Measurements from ENCODE around the gene DNPEP. TPM values are rescaled to one million over a fixed set of nuclear protein-coding genes. Genes with fewer than 3 reads are reported as not detected.

The DNPEP gene
- total RNA-seq, 1 donor from 2014 or later, result 148 TPM

DNA sequence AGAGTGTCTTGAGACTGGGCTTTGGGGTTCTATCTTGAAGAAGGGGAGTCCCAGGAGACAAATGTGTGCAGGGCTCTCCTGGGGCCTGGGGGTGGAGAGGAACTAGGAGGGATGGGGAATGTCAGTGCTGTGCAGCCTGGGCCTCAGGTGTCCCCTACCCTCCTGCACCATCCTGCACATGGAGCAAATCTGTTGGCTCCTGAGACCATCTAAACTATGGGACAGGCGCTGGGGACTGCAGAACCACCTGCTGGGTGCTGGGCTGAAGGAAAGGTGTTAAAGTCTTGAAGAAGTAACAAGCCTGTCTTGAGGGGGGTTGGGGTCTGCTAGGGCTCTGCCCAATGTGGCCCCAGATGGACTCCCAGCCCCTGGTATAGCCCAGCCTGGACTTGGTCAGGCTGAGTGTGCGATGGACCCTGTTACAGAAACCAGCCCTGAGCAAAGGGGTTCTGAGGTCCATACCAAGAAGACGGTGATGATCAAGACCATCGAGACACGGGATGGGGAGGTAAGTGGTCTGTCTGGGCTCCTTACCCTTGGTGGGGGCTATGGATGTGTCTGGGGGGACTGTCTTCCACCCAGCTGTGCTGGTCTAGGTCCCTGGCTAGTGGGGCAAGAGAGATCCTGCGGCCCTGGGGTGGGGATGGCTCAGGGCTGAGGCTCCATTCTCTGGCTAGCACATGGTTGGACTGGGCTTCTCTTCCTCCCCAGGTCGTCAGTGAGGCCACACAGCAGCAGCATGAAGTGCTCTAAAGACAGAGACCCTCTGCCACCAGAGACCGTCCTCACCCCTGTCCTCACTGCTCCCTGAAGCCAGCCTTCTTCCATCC lies 37.7 kb upstream of the DNPEP start:
- no peak for DNase-seq
- Mint-ChIP-seq H3K36me3 (ENCODE audit: low read depth) (no peaks in the 10 kb centered on the region), H3K9me3 (no peaks in the 10 kb centered on the region), H3K4me1 (no peaks in the 10 kb centered on the region), H3K27me3 (peaks cover 9% of the 10 kb centered on the region), H3K4me3 (no peak overlapping the region), H3K27ac (no peak overlapping the region)
- intact Hi-C loops (cut with micrococcal nuclease), result no loop called here

DNA sequence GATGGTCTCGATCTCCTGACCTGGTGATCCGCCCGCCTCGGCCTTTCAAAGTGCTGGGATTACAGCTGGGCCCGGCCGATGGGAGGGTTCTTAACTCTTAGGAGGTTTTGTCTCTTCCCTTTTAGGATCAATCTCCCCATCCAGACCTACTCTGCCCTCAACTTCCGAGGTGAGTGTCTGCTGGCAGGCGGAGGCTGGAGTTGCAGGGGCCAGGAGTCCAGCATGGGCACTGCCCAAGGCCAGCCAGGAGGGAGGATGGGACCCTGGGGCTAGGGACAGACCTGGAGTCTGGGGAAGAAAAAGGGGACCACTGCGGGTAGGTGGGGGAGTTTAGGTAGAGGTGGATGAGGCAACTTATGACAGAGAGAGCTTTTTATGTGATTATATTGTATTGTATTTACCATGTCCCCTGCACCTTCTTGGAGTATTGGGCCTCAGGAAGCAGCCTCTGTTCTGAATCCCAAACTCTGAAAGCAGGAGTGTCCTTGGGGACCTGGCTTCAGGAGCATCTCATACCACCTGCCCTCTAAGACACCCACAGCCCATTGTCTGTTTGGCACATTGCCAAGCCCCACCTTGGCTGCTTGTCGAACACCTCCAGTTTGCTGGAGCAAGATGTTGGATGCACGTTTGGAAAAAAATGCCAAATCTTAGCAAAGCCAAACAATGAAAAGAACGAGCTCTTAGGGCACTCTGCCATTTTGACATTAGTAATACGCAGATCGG lies 36.1 kb upstream of the DNPEP start:
- Mint-ChIP-seq H3K36me3 (ENCODE audit: low read depth) (no peaks in the 10 kb centered on the region), H3K9me3 (no peaks in the 10 kb centered on the region), H3K27ac (no peak overlapping the region), H3K27me3 (peaks cover 18% of the 10 kb centered on the region), H3K4me3 (no peak overlapping the region), H3K4me1 (no peaks in the 10 kb centered on the region)
- no peak for DNase-seq
- intact Hi-C loops (cut with micrococcal nuclease), result no loop called here

DNA sequence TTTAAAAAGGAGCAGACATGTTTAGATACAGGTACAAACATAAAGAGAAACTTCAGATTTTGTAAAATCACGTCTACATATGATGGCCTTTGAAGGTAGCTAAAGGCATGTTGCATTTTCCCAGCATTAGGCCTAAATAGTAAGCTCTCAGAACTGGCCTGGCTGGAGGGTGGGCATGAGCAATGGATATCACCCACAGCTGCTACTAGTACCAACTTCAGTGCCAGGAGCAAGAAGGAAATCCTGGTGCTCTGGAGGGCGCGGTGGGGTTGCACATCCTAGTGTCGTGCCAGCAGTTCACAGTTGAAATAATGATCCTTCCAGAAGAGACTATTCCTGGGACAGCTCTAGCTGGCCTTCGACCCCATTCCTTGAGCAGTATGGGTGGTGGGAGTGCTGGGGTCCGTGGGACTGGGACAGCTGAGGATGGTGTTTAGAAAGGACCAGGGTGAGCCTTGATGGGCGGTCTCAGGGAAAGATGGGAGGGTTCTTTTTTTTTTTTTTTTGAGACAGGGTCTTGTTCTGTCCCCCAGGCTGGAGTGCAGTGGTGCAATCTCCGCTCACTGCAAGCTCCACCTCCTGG lies 35.3 kb upstream of the DNPEP start:
- H3K9me3 Mint-ChIP-seq, result no peaks in the 10 kb centered on the region
- peaks cover 20% of the 10 kb centered on the region for H3K27me3 Mint-ChIP-seq
- no peak overlapping the region for H3K4me3 Mint-ChIP-seq
- intact Hi-C loops (cut with micrococcal nuclease), result no loop called here
- no peak overlapping the region for H3K27ac Mint-ChIP-seq
- DNase-seq, result no peak
- no peaks in the 10 kb centered on the region for H3K36me3 Mint-ChIP-seq (ENCODE audit: low read depth)
- no peaks in the 10 kb centered on the region for H3K4me1 Mint-ChIP-seq

DNA sequence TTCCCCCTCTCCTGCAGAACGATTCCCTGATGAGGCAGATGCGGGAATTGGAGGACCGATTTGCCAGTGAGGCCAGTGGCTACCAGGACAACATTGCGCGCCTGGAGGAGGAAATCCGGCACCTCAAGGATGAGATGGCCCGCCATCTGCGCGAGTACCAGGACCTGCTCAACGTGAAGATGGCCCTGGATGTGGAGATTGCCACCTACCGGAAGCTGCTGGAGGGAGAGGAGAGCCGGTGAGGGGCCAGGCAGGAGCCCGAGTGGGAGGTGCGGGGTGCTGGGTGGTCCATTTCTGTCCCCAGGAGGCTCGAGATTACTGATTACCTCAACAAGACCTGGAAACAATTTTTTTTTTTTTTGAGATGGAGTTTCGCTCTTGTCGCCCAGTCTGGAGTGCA lies 33.6 kb upstream of the DNPEP start:
- intact Hi-C loops (cut with micrococcal nuclease), result no loop called here
- no peak for DNase-seq
- Mint-ChIP-seq H3K27ac (no peak overlapping the region), H3K4me1 (no peaks in the 10 kb centered on the region), H3K36me3 (ENCODE audit: low read depth) (no peaks in the 10 kb centered on the region), H3K9me3 (no peaks in the 10 kb centered on the region), H3K27me3 (peaks cover 23% of the 10 kb centered on the region), H3K4me3 (no peak overlapping the region)

DNA sequence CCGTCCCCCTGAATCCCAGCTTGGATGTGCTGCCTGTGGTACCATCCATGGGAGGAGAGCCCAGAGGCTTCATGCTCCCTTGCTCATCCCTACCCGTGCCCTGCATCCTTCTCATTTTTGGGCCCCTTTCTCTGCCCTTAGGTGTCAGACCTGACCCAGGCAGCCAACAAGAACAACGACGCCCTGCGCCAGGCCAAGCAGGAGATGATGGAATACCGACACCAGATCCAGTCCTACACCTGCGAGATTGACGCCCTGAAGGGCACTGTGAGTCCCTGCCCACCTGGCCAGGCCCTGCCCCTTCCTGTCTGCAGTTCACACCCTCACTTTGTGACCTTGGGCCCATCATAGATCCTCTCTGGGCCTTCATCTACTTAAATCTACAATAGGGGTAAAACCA lies 33.0 kb upstream of the DNPEP start:
- H3K4me1 Mint-ChIP-seq, result no peaks in the 10 kb centered on the region
- intact Hi-C loops (cut with micrococcal nuclease), result no loop called here

DNA sequence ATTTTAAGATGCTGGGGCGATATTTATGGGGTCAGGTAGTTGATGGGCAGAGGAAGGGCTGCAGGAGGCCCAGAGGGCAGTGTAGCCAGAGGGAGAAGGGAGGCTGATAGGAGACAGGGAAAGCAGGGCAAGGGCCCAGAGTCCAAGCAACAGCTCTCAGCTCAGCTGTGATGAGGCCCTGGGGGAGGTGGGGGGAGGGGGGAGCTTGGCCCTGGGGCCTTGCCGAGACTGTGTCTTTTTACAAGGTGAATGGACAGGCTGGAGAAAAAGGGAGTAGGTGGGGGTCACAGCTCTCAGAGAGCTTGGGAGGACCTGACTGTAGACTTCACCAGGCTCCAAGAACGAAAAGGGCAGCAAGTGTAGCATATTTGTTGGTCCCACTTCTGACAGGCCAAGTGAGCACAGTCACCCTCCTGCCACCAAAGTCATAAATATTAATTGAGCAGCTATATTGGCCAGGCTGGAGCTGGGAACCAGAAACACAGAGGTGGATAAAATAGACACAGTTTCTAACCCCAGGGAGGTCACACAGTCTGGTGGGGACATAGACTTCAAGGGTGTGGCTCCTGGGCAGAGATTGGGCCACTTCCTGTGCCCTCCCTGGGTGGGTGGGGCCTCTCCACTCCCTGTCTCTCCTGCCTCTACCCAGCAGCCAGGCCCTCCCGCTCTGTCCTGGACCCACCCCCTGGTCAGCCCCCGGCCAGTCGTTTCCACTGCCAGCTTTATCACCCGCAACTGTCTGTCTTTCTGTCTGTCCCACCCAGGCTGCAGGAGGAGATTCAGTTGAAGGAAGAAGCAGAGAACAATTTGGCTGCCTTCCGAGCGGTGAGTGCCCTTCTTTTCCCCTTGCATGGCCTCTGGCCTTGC lies 31.9 kb upstream of the DNPEP start:
- H3K27ac Mint-ChIP-seq, result no peak overlapping the region
- no peaks in the 10 kb centered on the region for H3K4me1 Mint-ChIP-seq
- DNase-seq, result no peak
- intact Hi-C loops (cut with micrococcal nuclease), result no loop called here
- H3K27me3 Mint-ChIP-seq, result peaks cover 36% of the 10 kb centered on the region
- H3K4me3 Mint-ChIP-seq, result no peak overlapping the region
- H3K9me3 Mint-ChIP-seq, result no peaks in the 10 kb centered on the region
- no peaks in the 10 kb centered on the region for H3K36me3 Mint-ChIP-seq (ENCODE audit: low read depth)

More for the DNA sequence above, 33.0 kb upstream of the DNPEP start:
- Mint-ChIP-seq H3K36me3 (ENCODE audit: low read depth) (no peaks in the 10 kb centered on the region), H3K4me3 (no peak overlapping the region), H3K27me3 (peaks cover 27% of the 10 kb centered on the region), H3K27ac (no peak overlapping the region), H3K9me3 (no peaks in the 10 kb centered on the region)
- DNase-seq, result no peak

DNA sequence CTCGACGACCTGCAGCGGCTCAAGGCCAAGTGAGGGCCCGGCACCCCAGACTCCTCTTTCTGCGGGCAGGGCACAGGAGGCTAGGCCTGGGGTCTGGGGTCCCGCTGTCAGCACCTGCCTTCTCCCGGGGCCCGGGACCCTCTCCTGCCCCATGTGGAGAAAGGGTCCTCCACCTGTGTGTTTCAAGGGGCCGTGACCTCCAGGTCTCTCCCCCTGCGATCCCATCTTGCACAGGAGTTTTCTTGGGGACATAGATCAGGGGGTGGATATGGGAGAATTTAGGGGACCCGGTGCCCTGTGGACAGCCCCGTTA lies 31.3 kb upstream of the DNPEP start:
- H3K36me3 Mint-ChIP-seq (ENCODE audit: low read depth), result no peaks in the 10 kb centered on the region
- H3K9me3 Mint-ChIP-seq, result no peaks in the 10 kb centered on the region
- peaks cover 37% of the 10 kb centered on the region for H3K27me3 Mint-ChIP-seq
- no peak overlapping the region for H3K4me3 Mint-ChIP-seq
- intact Hi-C loops (cut with micrococcal nuclease), result no loop called here
- H3K27ac Mint-ChIP-seq, result no peak overlapping the region
- no peaks in the 10 kb centered on the region for H3K4me1 Mint-ChIP-seq
- DNase-seq, result no peak

DNA sequence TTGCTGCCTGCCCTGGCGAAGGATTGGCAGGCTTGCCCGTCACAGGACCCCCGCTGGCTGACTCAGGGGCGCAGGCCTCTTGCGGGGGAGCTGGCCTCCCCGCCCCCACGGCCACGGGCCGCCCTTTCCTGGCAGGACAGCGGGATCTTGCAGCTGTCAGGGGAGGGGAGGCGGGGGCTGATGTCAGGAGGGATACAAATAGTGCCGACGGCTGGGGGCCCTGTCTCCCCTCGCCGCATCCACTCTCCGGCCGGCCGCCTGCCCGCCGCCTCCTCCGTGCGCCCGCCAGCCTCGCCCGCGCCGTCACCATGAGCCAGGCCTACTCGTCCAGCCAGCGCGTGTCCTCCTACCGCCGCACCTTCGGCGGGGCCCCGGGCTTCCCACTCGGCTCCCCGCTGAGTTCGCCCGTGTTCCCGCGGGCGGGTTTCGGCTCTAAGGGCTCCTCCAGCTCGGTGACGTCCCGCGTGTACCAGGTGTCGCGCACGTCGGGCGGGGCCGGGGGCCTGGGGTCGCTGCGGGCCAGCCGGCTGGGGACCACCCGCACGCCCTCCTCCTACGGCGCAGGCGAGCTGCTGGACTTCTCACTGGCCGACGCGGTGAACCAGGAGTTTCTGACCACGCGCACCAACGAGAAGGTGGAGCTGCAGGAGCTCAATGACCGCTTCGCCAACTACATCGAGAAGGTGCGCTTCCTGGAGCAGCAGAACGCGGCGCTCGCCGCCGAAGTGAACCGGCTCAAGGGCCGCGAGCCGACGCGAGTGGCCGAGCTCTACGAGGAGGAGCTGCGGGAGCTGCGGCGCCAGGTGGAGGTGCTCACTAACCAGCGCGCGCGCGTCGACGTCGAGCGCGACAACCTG lies 30.7 kb upstream of the DNPEP start, which contains the start of gene DES:
DES (plus strand) TSS at position 223 of the 857 bp plus-strand sequence; CDS start at position 309, 86 bp downstream.
- Mint-ChIP-seq H3K4me3 (no peak within 1 kb of the TSS), H3K27me3 (peaks cover 42% of the 10 kb centered on the region), H3K27ac (no peak within 1 kb of the TSS), H3K4me1 (no peaks in the 10 kb centered on the region), H3K36me3 (ENCODE audit: low read depth) (no peaks in the 10 kb centered on the region), H3K9me3 (no peaks in the 10 kb centered on the region)
- intact Hi-C loops (cut with micrococcal nuclease), result no loop called here
- no peak for DNase-seq

DNA sequence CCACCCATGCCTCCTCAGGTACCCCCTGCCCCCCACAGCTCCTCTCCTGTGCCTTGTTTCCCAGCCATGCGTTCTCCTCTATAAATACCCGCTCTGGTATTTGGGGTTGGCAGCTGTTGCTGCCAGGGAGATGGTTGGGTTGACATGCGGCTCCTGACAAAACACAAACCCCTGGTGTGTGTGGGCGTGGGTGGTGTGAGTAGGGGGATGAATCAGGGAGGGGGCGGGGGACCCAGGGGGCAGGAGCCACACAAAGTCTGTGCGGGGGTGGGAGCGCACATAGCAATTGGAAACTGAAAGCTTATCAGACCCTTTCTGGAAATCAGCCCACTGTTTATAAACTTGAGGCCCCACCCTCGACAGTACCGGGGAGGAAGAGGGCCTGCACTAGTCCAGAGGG lies 29.7 kb upstream of the DNPEP start:
- Mint-ChIP-seq H3K4me1 (no peaks in the 10 kb centered on the region), H3K27ac (no peak overlapping the region), H3K4me3 (no peak overlapping the region), H3K9me3 (no peaks in the 10 kb centered on the region), H3K27me3 (peaks cover 44% of the 10 kb centered on the region), H3K36me3 (ENCODE audit: low read depth) (no peaks in the 10 kb centered on the region)
- DNase-seq, result no peak
- intact Hi-C loops (cut with micrococcal nuclease), result no loop called here

DNA sequence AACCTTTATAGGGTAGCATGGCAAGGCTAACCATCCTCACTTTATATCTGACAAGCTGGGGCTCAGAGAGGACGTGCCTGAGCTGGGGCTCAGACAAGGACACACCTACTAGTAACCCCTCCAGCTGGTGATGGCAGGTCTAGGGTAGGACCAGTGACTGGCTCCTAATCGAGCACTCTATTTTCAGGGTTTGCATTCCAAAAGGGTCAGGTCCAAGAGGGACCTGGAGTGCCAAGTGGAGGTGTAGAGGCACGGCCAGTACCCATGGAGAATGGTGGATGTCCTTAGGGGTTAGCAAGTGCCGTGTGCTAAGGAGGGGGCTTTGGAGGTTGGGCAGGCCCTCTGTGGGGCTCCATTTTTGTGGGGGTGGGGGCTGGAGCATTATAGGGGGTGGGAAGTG lies 29.2 kb upstream of the DNPEP start:
- no peaks in the 10 kb centered on the region for H3K9me3 Mint-ChIP-seq
- H3K27ac Mint-ChIP-seq, result no peak overlapping the region
- H3K27me3 Mint-ChIP-seq, result peaks cover 42% of the 10 kb centered on the region
- DNase-seq, result no peak
- no peak overlapping the region for H3K4me3 Mint-ChIP-seq
- H3K36me3 Mint-ChIP-seq (ENCODE audit: low read depth), result no peaks in the 10 kb centered on the region
- no peaks in the 10 kb centered on the region for H3K4me1 Mint-ChIP-seq
- intact Hi-C loops (cut with micrococcal nuclease), result no loop called here

DNA sequence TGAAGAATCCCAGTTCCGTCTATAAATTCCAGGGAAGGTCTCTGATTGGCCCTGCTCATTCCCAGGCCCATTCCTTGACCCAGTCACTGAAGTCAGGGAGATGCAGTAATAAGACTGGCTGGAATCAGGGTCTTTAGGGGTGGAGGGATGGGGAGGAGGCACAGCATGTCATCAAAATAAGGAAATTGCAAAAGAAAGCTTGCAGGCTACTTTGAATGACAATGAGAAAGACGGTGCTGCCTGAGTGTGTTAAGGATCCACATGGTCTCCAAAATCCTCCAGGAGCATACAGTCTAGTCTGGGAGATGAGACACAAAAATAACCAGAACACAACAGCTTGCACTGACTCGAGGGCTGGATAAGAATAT lies 28.5 kb upstream of the DNPEP start:
- Mint-ChIP-seq H3K4me3 (no peak overlapping the region), H3K36me3 (ENCODE audit: low read depth) (no peaks in the 10 kb centered on the region), H3K4me1 (no peaks in the 10 kb centered on the region), H3K9me3 (no peaks in the 10 kb centered on the region), H3K27ac (no peak overlapping the region), H3K27me3 (peaks cover 42% of the 10 kb centered on the region)
- intact Hi-C loops (cut with micrococcal nuclease), result no loop called here
- no peak for DNase-seq

DNA sequence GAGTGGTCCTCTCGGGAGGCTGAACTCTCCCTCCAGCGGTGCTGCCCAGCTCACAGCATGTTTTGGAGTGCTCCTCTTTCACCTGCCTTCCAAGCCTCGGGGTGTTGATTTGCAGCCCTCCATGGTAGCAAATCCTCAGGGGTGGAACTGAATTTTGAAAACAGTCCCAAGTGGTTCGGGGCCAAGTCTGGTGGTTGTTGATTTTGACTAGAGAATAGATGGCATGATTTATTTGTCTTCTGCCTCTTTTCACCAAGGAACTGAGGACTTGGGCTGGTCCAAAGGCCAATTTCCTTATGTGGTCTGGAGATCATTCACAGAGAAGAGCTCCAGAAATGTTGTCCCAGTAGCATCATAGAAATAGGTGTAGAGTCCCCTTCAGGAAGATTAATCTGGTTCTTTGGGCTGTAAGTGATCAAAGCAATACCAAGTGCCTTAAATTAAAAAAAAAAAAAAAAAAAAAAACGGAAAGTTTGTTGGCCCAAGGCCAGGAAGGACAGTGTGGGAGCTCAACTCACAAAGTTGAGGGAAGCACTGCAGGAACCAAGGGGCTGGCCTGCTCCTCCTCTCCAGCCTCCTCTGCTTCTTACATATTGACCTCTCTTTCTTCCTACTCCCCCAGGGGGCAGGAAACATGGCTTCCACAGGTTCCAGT lies 28.0 kb upstream of the DNPEP start:
- no peak overlapping the region for H3K4me3 Mint-ChIP-seq
- H3K4me1 Mint-ChIP-seq, result no peaks in the 10 kb centered on the region
- intact Hi-C loops (cut with micrococcal nuclease), result no loop called here
- H3K27me3 Mint-ChIP-seq, result peaks cover 42% of the 10 kb centered on the region
- H3K36me3 Mint-ChIP-seq (ENCODE audit: low read depth), result no peaks in the 10 kb centered on the region
- H3K9me3 Mint-ChIP-seq, result no peaks in the 10 kb centered on the region
- no peak overlapping the region for H3K27ac Mint-ChIP-seq
- no peak for DNase-seq

DNA sequence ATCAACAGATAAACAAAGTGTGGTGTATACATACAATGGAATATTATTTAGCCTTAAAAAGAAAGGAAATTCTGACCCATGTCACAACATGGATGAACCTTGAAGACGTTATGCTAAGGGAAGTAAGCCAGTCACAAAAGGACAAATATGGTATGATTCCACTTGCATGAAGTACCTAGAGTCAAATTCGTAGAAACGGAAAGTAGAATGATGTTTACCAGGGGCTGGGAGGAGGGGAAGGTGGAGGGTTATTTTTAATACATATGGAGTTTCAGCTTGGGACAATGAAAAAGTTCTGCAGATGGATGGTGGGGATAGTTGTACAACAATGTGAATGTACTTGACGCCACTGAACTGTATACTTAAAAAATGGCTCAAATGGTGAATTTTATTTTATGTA lies 27.1 kb upstream of the DNPEP start:
- DNase-seq, result no peak
- Mint-ChIP-seq H3K4me1 (no peaks in the 10 kb centered on the region), H3K9me3 (no peaks in the 10 kb centered on the region), H3K27ac (no peak overlapping the region), H3K4me3 (no peak overlapping the region), H3K36me3 (ENCODE audit: low read depth) (no peaks in the 10 kb centered on the region), H3K27me3 (peaks cover 37% of the 10 kb centered on the region)
- intact Hi-C loops (cut with micrococcal nuclease), result no loop called here
